ENCODE data around the gene CNNM1.

The CNNM1 gene

DNA sequence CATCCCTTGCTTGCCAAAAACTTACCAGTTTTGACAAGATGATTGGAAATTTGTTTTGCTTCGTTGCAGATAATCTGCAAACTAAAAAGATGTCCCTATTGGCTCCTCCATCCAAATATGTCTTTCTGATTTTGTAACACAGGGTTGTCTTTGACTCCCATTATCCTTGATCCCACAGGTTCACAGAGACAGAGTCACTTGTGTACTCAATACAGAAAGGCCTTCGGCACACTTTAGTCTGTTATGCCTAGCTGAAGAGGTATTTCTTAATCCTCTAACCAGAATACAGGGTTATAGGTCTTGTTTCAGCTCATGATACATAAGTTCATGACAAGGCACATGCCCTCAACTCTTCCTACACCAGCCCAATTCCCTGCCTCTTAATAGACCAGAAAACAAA lies 10.7 kb upstream of the CNNM1 start:
- H3K27ac ChIP-seq (ENCODE audit: low read depth, low read length) = no peak overlapping the region
- no peak overlapping the region for H3K4me2 ChIP-seq (ENCODE audit: low read length)
- no peaks in the 10 kb centered on the region for H3K79me2 ChIP-seq (ENCODE audit: control insufficient read depth, low read length)
- no peaks in the 10 kb centered on the region for H3K36me3 ChIP-seq (ENCODE audit: control insufficient read depth, low read length)
- H3F3A ChIP-seq (ENCODE audit: control insufficient read depth, insufficient read depth) = no peaks in the 10 kb centered on the region
- H3K9me3 ChIP-seq (ENCODE audit: control insufficient read depth, insufficient read depth, low read length) = no peaks in the 10 kb centered on the region
- no peaks in the 10 kb centered on the region for H3K9me2 ChIP-seq (replicated peaks; ENCODE audit: control insufficient read depth, low read length)
- no peaks in the 10 kb centered on the region for H4K20me1 ChIP-seq (ENCODE audit: control insufficient read depth, insufficient read depth, low read depth, low read length)
- TF ChIP-seq EZH2phosphoT487 (IDR thresholded peaks at IDR 0.05; ENCODE audit: borderline replicate concordance, low read length) (no peak), CTCF (IDR thresholded peaks at IDR 0.05; ENCODE audit: low read depth, low read length, poor library complexity, severe bottlenecking) (no peak)
- no peaks in the 10 kb centered on the region for H3K4me1 ChIP-seq (ENCODE audit: control insufficient read depth, low read length)
- H3K27me3 ChIP-seq (ENCODE audit: control insufficient read depth, low read length) = no peaks in the 10 kb centered on the region
- H3K4me3 ChIP-seq (ENCODE audit: low read length) = no peak overlapping the region

GRCh38 chr10:99325281-99325680 lies 3.9 kb upstream of the CNNM1 start:
- Histone ChIP-seq H3K9me2 (replicated peaks; ENCODE audit: control insufficient read depth, low read length) (no peaks in the 10 kb centered on the region), H3K36me3 (ENCODE audit: control insufficient read depth, low read length) (no peaks in the 10 kb centered on the region), H3K27me3 (ENCODE audit: control insufficient read depth, low read length) (no peaks in the 10 kb centered on the region), H3K4me1 (ENCODE audit: control insufficient read depth, low read length) (no peaks in the 10 kb centered on the region), H3K4me2 (ENCODE audit: low read length) (no peak overlapping the region), H3F3A (ENCODE audit: control insufficient read depth, insufficient read depth) (no peaks in the 10 kb centered on the region), H4K20me1 (ENCODE audit: control insufficient read depth, insufficient read depth, low read depth, low read length) (no peaks in the 10 kb centered on the region), H3K9me3 (ENCODE audit: control insufficient read depth, insufficient read depth, low read length) (no peaks in the 10 kb centered on the region; the same call in 1 of the 2 replicates), H3K27ac (ENCODE audit: low read depth, low read length) (no peak overlapping the region), H3K4me3 (ENCODE audit: low read length) (no peak overlapping the region), H3K79me2 (ENCODE audit: control insufficient read depth, low read length) (no peaks in the 10 kb centered on the region)
- TF ChIP-seq CTCF (IDR thresholded peaks at IDR 0.05; ENCODE audit: low read depth, low read length, poor library complexity, severe bottlenecking) (no peak), EZH2phosphoT487 (IDR thresholded peaks at IDR 0.05; ENCODE audit: borderline replicate concordance, low read length) (no peak)

GRCh38 chr10:99326871-99327270 lies 2.3 kb upstream of the CNNM1 start:
- no peaks in the 10 kb centered on the region for H3K79me2 ChIP-seq (ENCODE audit: control insufficient read depth, low read length)
- H3K9me3 ChIP-seq (ENCODE audit: control insufficient read depth, insufficient read depth, low read length) = no peaks in the 10 kb centered on the region; the same call in 1 of the 2 replicates
- no peaks in the 10 kb centered on the region for H3K4me1 ChIP-seq (ENCODE audit: control insufficient read depth, low read length)
- no peaks in the 10 kb centered on the region for H3K27me3 ChIP-seq (ENCODE audit: control insufficient read depth, low read length)
- H3K4me3 ChIP-seq (ENCODE audit: low read length) = no peak overlapping the region
- H3K4me2 ChIP-seq (ENCODE audit: low read length) = no peak overlapping the region
- H4K20me1 ChIP-seq (ENCODE audit: control insufficient read depth, insufficient read depth, low read depth, low read length) = no peaks in the 10 kb centered on the region
- TF ChIP-seq CTCF (IDR thresholded peaks at IDR 0.05; ENCODE audit: low read depth, low read length, poor library complexity, severe bottlenecking) (no peak), EZH2phosphoT487 (IDR thresholded peaks at IDR 0.05; ENCODE audit: borderline replicate concordance, low read length) (no peak)
- no peaks in the 10 kb centered on the region for H3K36me3 ChIP-seq (ENCODE audit: control insufficient read depth, low read length)
- H3F3A ChIP-seq (ENCODE audit: control insufficient read depth, insufficient read depth) = no peaks in the 10 kb centered on the region
- H3K27ac ChIP-seq (ENCODE audit: low read depth, low read length) = no peak overlapping the region
- H3K9me2 ChIP-seq (replicated peaks; ENCODE audit: control insufficient read depth, low read length) = no peaks in the 10 kb centered on the region
